Measurements from ENCODE around the gene CUTA. TPM values are rescaled to one million over a fixed set of nuclear protein-coding genes. Genes with fewer than 3 reads are reported as not detected.

The CUTA gene, protein sequence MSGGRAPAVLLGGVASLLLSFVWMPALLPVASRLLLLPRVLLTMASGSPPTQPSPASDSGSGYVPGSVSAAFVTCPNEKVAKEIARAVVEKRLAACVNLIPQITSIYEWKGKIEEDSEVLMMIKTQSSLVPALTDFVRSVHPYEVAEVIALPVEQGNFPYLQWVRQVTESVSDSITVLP
- 349 and 444 TPM in 2 replicates for polyA plus RNA-seq (2012; rRNA removed)
- polyA plus RNA-seq (2012; cell fraction: cytosol; rRNA removed), result 337 and 359 TPM in 2 replicates
- 318 and 652 TPM in 2 replicates for polyA plus RNA-seq (2012; cell fraction: nucleus; rRNA removed)

DNA sequence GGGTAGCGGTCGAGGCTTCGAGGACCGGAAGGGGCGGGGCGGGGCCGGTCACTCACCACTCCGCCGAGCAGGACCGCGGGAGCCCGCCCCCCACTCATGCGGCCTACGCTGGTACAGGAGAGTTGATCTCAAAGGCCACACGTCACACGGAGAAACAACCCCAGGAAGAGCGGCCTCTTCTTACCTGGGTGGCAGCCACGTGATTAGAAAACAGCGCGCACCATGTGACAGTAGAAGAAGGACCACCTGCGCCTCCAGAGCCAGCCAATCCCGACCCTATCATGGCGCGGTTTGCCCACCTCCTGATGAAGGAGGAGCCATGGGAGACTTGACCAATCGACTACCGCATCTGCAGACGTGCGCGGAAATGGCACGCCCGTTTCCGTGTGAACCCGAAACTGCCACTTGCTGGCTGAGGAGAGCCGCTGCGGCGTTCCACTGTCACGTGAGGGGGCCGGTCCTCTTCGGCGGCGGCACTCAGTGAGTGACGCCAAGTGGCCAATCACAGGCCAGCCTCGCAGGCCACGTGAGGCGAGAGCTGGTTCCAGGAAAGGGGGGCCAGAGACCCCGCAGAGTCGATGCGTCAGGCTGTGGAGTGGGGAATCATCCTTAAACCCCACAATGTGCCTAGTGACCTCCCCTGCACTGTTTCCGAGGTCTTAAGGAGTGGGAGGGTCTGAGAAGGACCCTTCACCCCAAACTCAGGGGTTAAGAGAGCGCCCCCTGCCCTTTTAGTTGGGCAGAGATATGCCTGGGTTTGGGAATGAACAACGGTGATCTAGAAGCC is at the start of gene CUTA:
Gene CUTA (minus strand): TSS at position 205 of the 787 bp plus-strand sequence. CDS start 107 bp downstream, at position 98.
- WGBS (ENCODE audit: low lambda C conversion rate), result 2% methylated on average over 31 of the region's 51 CpGs
- CTCF ChIA-PET, result interaction anchor here (0.6 to 2.4 kb wide), 9 partner anchors 8 to 283 kb away, joined by 3 to 12 read pairs (median 5); no protein-coding TSS in a partner anchor
- Histone ChIP-seq H3K4me2 (peak within 1 kb of the TSS; percentile 94), H4K20me1 (ENCODE audit: insufficient read depth) (0 out of 2 replicates have a peak, but pooled peaks cover 5% of the 10 kb centered on the region), H3K27me3 (ENCODE audit: insufficient read depth) (no peaks in the 10 kb centered on the region), H3K4me1 (ENCODE audit: control insufficient read depth in 1 of 2, insufficient read depth in 2 of 2, low read depth in 1 of 2, low read length in 1 of 2) (peaks cover 22 to 44% of the 10 kb centered on the region in 2 experiments), H3K9me3 (no peaks in the 10 kb centered on the region), H3K79me2 (ENCODE audit: insufficient read depth) (peaks cover 45% of the 10 kb centered on the region), H3K27ac (ENCODE audit: low read depth in 2 of 2, low read length in 1 of 2) (peak within 1 kb of the TSS; percentile 91 to 94), H3K4me3 (ENCODE audit: low read depth in 2 of 2, low read length in 1 of 2) (peak within 1 kb of the TSS; percentile 68 to 87), H3K9ac (peak within 1 kb of the TSS; percentile 87), H3K9me2 (no peaks in the 10 kb centered on the region), H3F3A (replicated peaks; ENCODE audit: insufficient read depth) (peaks cover 13% of the 10 kb centered on the region), H3K36me3 (replicated peaks in 1 of 2; ENCODE audit: control insufficient read depth in 1 of 2, insufficient read depth in 2 of 2, low read length in 1 of 2) (peaks cover 11 to 35% of the 10 kb centered on the region in 2 experiments), H2AFZ (ENCODE audit: low read depth) (peak within 1 kb of the TSS; percentile 72; the same call in 1 of the 2 replicates)
- peak; percentile 92 for DNase-seq
- POLR2A ChIA-PET, result interaction anchor here (0.5 to 2.0 kb wide), 8 partner anchors 13 to 1520 kb away, joined by 3 to 8 read pairs (median 3); partner anchors contain the start of genes RPS18, VPS52 and ZBTB9
- TF ChIP-seq CHD2 (IDR thresholded peaks at IDR 0.05; ENCODE audit: low read length, partially characterized antibody) (peak; percentile 70), FOSL2 (IDR thresholded peaks at IDR 0.05; ENCODE audit: borderline replicate concordance, low read depth) (peak; percentile 33; the same call in 1 of the 2 replicates), TCF12 (IDR thresholded peaks at IDR 0.05) (no peak; the same call in 1 of the 2 replicates), TEAD4 (IDR thresholded peaks at IDR 0.05; ENCODE audit: borderline replicate concordance, insufficient read depth) (no peak), NRF1 (IDR thresholded peaks at IDR 0.05; ENCODE audit: low read depth, low read length) (peak; percentile 23; the same call in 1 of the 2 replicates), EZH2phosphoT487 (IDR thresholded peaks at IDR 0.05; ENCODE audit: borderline replicate concordance, low read depth) (no peak), RXRA (IDR thresholded peaks at IDR 0.05; ENCODE audit: borderline replicate concordance, low read depth) (no peak), RAD21 (IDR thresholded peaks at IDR 0.05; ENCODE audit: low read length) (no peak), FOXM1 (IDR thresholded peaks at IDR 0.05; ENCODE audit: low read depth) (no peak), RFX5 (IDR thresholded peaks at IDR 0.05; ENCODE audit: low read length) (peak; percentile 88), MEF2A (IDR thresholded peaks at IDR 0.05; ENCODE audit: borderline replicate concordance, low read depth) (no peak), NFIC (IDR thresholded peaks at IDR 0.05; ENCODE audit: borderline replicate concordance) (no peak), TAF1 (IDR thresholded peaks at IDR 0.05; ENCODE audit: borderline replicate concordance, low read depth, low read length) (0 out of 2 replicates have a peak, but pooled peaks have one; percentile 53), RCOR1 (IDR thresholded peaks at IDR 0.05; ENCODE audit: low read length) (peak; percentile 67)
- TF ChIP-seq, protein P1, sequence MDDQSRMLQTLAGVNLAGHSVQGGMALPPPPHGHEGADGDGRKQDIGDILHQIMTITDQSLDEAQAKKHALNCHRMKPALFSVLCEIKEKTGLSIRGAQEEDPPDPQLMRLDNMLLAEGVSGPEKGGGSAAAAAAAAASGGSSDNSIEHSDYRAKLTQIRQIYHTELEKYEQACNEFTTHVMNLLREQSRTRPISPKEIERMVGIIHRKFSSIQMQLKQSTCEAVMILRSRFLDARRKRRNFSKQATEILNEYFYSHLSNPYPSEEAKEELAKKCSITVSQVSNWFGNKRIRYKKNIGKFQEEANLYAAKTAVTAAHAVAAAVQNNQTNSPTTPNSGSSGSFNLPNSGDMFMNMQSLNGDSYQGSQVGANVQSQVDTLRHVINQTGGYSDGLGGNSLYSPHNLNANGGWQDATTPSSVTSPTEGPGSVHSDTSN (IDR thresholded peaks at IDR 0.05), result peak; percentile 42; the same call in 1 of the 2 replicates
- TF ChIP-seq, protein P2, sequence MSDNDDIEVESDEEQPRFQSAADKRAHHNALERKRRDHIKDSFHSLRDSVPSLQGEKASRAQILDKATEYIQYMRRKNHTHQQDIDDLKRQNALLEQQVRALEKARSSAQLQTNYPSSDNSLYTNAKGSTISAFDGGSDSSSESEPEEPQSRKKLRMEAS (IDR thresholded peaks at IDR 0.05; ENCODE audit: low read depth), result peak; percentile 95
- TF ChIP-seq, protein P3, sequence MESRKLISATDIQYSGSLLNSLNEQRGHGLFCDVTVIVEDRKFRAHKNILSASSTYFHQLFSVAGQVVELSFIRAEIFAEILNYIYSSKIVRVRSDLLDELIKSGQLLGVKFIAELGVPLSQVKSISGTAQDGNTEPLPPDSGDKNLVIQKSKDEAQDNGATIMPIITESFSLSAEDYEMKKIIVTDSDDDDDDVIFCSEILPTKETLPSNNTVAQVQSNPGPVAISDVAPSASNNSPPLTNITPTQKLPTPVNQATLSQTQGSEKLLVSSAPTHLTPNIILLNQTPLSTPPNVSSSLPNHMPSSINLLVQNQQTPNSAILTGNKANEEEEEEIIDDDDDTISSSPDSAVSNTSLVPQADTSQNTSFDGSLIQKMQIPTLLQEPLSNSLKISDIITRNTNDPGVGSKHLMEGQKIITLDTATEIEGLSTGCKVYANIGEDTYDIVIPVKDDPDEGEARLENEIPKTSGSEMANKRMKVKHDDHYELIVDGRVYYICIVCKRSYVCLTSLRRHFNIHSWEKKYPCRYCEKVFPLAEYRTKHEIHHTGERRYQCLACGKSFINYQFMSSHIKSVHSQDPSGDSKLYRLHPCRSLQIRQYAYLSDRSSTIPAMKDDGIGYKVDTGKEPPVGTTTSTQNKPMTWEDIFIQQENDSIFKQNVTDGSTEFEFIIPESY (IDR thresholded peaks at IDR 0.05; ENCODE audit: borderline replicate concordance, low read depth), result no peak
- TF ChIP-seq, protein P4, sequence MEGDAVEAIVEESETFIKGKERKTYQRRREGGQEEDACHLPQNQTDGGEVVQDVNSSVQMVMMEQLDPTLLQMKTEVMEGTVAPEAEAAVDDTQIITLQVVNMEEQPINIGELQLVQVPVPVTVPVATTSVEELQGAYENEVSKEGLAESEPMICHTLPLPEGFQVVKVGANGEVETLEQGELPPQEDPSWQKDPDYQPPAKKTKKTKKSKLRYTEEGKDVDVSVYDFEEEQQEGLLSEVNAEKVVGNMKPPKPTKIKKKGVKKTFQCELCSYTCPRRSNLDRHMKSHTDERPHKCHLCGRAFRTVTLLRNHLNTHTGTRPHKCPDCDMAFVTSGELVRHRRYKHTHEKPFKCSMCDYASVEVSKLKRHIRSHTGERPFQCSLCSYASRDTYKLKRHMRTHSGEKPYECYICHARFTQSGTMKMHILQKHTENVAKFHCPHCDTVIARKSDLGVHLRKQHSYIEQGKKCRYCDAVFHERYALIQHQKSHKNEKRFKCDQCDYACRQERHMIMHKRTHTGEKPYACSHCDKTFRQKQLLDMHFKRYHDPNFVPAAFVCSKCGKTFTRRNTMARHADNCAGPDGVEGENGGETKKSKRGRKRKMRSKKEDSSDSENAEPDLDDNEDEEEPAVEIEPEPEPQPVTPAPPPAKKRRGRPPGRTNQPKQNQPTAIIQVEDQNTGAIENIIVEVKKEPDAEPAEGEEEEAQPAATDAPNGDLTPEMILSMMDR (IDR thresholded peaks at IDR 0.05), result peak; percentile 41
- TF ChIP-seq, protein P5, sequence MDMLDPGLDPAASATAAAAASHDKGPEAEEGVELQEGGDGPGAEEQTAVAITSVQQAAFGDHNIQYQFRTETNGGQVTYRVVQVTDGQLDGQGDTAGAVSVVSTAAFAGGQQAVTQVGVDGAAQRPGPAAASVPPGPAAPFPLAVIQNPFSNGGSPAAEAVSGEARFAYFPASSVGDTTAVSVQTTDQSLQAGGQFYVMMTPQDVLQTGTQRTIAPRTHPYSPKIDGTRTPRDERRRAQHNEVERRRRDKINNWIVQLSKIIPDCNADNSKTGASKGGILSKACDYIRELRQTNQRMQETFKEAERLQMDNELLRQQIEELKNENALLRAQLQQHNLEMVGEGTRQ (IDR thresholded peaks at IDR 0.05; ENCODE audit: borderline replicate concordance, low read depth, low read length), result peak; percentile 99
- TF ChIP-seq, protein P6, sequence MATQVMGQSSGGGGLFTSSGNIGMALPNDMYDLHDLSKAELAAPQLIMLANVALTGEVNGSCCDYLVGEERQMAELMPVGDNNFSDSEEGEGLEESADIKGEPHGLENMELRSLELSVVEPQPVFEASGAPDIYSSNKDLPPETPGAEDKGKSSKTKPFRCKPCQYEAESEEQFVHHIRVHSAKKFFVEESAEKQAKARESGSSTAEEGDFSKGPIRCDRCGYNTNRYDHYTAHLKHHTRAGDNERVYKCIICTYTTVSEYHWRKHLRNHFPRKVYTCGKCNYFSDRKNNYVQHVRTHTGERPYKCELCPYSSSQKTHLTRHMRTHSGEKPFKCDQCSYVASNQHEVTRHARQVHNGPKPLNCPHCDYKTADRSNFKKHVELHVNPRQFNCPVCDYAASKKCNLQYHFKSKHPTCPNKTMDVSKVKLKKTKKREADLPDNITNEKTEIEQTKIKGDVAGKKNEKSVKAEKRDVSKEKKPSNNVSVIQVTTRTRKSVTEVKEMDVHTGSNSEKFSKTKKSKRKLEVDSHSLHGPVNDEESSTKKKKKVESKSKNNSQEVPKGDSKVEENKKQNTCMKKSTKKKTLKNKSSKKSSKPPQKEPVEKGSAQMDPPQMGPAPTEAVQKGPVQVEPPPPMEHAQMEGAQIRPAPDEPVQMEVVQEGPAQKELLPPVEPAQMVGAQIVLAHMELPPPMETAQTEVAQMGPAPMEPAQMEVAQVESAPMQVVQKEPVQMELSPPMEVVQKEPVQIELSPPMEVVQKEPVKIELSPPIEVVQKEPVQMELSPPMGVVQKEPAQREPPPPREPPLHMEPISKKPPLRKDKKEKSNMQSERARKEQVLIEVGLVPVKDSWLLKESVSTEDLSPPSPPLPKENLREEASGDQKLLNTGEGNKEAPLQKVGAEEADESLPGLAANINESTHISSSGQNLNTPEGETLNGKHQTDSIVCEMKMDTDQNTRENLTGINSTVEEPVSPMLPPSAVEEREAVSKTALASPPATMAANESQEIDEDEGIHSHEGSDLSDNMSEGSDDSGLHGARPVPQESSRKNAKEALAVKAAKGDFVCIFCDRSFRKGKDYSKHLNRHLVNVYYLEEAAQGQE (IDR thresholded peaks at IDR 0.05; ENCODE audit: low read depth, low read length), result no peak

Measured in SK-N-SH (cell line).